Measurements from ENCODE around the gene ZNF579. TPM values are rescaled to one million over a fixed set of nuclear protein-coding genes. Genes with fewer than 3 reads are reported as not detected.

The ZNF579 gene
- polyA plus RNA-seq, 1 donor (not counting 4 experiments of a cell fraction or from before 2014, with no cell fraction given) = 1.5 TPM

DNA sequence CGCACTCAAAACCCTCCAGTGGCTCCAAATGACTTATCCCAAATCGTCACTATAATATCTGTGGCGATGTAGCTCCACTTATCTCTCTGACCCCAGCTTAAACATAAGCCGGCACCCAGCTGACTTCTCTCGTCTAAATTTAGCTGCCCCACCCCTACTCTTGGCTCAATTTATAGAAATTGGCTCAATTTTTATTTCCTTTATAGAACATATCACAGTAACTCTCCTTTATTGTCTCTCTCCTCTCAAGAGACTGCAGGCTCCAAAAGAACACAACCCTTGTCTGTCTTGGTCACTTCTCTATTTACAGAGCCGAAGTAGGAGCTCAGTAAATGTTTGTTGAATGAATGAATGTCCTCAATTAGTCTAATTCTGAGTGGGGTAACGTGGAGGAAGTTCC, 42.9 kb upstream of the ZNF579 start:
- H3K9me3 ChIP-seq (ENCODE audit: control insufficient read depth, low read depth, low read length) = no peaks in the 10 kb centered on the region
- TF ChIP-seq, protein P1, sequence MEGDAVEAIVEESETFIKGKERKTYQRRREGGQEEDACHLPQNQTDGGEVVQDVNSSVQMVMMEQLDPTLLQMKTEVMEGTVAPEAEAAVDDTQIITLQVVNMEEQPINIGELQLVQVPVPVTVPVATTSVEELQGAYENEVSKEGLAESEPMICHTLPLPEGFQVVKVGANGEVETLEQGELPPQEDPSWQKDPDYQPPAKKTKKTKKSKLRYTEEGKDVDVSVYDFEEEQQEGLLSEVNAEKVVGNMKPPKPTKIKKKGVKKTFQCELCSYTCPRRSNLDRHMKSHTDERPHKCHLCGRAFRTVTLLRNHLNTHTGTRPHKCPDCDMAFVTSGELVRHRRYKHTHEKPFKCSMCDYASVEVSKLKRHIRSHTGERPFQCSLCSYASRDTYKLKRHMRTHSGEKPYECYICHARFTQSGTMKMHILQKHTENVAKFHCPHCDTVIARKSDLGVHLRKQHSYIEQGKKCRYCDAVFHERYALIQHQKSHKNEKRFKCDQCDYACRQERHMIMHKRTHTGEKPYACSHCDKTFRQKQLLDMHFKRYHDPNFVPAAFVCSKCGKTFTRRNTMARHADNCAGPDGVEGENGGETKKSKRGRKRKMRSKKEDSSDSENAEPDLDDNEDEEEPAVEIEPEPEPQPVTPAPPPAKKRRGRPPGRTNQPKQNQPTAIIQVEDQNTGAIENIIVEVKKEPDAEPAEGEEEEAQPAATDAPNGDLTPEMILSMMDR (optimal IDR thresholded peaks at IDR 0.05 in 1 of 3, IDR thresholded peaks at IDR 0.05 in 1 of 3, conservative IDR thresholded peaks at IDR 0.05 in 1 of 3; ENCODE audit: extremely low read depth in 1 of 3, insufficient read depth in 2 of 3, low read length in 3 of 3) = no peak
- TF ChIP-seq EZH2 (IDR thresholded peaks at IDR 0.05; ENCODE audit: low read length) = no peak
- DNase-seq (ENCODE audit: low read depth, low spot score) (no peak), FAIRE-seq (no peak)
- peak overlapping the region in 2 of 3 experiments; percentile 42 to 51 for H3K4me3 ChIP-seq (ENCODE audit: control insufficient read depth in 2 of 3, extremely low read depth in 1 of 3, insufficient read depth in 2 of 3, low read depth in 1 of 3, low read length in 3 of 3)
- H3K27me3 ChIP-seq (ENCODE audit: control insufficient read depth, extremely low read depth, insufficient read depth, low read length) = no peaks in the 10 kb centered on the region
- H3K36me3 ChIP-seq (ENCODE audit: control insufficient read depth in 2 of 2, extremely low read depth in 1 of 2, insufficient read depth in 2 of 2, low read length in 2 of 2) = peaks cover 0 to 2% of the 10 kb centered on the region in 2 experiments
- H4K20me1 ChIP-seq (ENCODE audit: control insufficient read depth, extremely low read depth, insufficient read depth, low read length) = peaks cover 3% of the 10 kb centered on the region
- H3K9ac ChIP-seq (ENCODE audit: control insufficient read depth, extremely low read depth, insufficient read depth, low read length) = no peak overlapping the region
- peaks cover 13% of the 10 kb centered on the region for H3K4me1 ChIP-seq (ENCODE audit: control insufficient read depth, extremely low read depth, insufficient read depth, low read length)
- H2AFZ ChIP-seq (ENCODE audit: control insufficient read depth, low read length) = no peak overlapping the region
- dilution Hi-C loops (cut with MboI; ENCODE audit: extremely low pct_ligation_motif_present, low sequenced_read_pairs) = no loop called here
- H3K9me1 ChIP-seq (ENCODE audit: control insufficient read depth, extremely low read depth, insufficient read depth, low read length) = no peaks in the 10 kb centered on the region
- no peak overlapping the region for H3K27ac ChIP-seq (ENCODE audit: control insufficient read depth, insufficient read depth, low read length)
- H3K4me2 ChIP-seq (ENCODE audit: control insufficient read depth, extremely low read depth, insufficient read depth, low read depth, low read length) = peak overlapping the region; percentile 76
- no peaks in the 10 kb centered on the region for H3K79me2 ChIP-seq (ENCODE audit: control insufficient read depth, insufficient read depth, low read length)

DNA sequence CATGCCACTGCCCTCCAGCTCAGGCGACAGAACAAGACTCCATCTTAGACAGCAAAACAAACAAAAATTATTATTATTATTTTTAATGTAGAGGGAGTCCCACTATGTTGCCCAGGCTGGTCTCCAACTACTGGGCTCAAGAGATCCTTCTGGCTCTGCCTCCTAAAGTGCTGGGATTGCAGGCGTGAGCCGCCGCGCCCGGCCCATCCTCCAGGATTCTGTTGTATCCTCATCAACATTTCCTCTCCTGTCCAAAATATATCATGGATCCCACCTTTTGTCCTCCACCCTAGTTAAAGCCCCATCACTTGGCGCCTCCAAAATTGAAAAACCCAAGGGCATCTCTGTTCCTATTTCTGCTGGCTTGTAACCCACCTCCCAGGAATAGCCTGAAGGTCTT, 42.5 kb upstream of the ZNF579 start:
- Histone ChIP-seq H3K4me2 (ENCODE audit: control insufficient read depth, extremely low read depth, insufficient read depth, low read depth, low read length) (no peak overlapping the region), H3K79me2 (ENCODE audit: control insufficient read depth, insufficient read depth, low read length) (no peaks in the 10 kb centered on the region), H3K27ac (ENCODE audit: control insufficient read depth, insufficient read depth, low read length) (no peak overlapping the region), H3K4me3 (ENCODE audit: control insufficient read depth in 2 of 3, extremely low read depth in 1 of 3, insufficient read depth in 2 of 3, low read depth in 1 of 3, low read length in 3 of 3) (no peak overlapping the region), H3K9me3 (ENCODE audit: control insufficient read depth, low read depth, low read length) (no peaks in the 10 kb centered on the region), H3K36me3 (ENCODE audit: control insufficient read depth in 2 of 2, extremely low read depth in 1 of 2, insufficient read depth in 2 of 2, low read length in 2 of 2) (peaks cover 0 to 2% of the 10 kb centered on the region in 2 experiments), H3K9me1 (ENCODE audit: control insufficient read depth, extremely low read depth, insufficient read depth, low read length) (no peaks in the 10 kb centered on the region), H3K4me1 (ENCODE audit: control insufficient read depth, extremely low read depth, insufficient read depth, low read length) (peaks cover 13% of the 10 kb centered on the region), H4K20me1 (ENCODE audit: control insufficient read depth, extremely low read depth, insufficient read depth, low read length) (peaks cover 3% of the 10 kb centered on the region), H2AFZ (ENCODE audit: control insufficient read depth, low read length) (no peak overlapping the region), H3K9ac (ENCODE audit: control insufficient read depth, extremely low read depth, insufficient read depth, low read length) (no peak overlapping the region), H3K27me3 (ENCODE audit: control insufficient read depth, extremely low read depth, insufficient read depth, low read length) (no peaks in the 10 kb centered on the region)
- DNase-seq (ENCODE audit: low read depth, low spot score) (no peak), FAIRE-seq (no peak)
- dilution Hi-C loops (cut with MboI; ENCODE audit: extremely low pct_ligation_motif_present, low sequenced_read_pairs) = no loop called here
- TF ChIP-seq EZH2 (IDR thresholded peaks at IDR 0.05; ENCODE audit: low read length) = no peak
- TF ChIP-seq, protein P1 (optimal IDR thresholded peaks at IDR 0.05 in 1 of 3, IDR thresholded peaks at IDR 0.05 in 1 of 3, conservative IDR thresholded peaks at IDR 0.05 in 1 of 3; ENCODE audit: extremely low read depth in 1 of 3, insufficient read depth in 2 of 3, low read length in 3 of 3) = no peak
